HG02981 (cell line): ENCODE data around the gene SNX19.

Experiments
- ATAC-seq: cut with Tn5 transposase; IDR thresholded peaks from one replicate; pipeline ENCODE4 v1.9.1; 2021; ENCODE audit warnings: mild to moderate bottlenecking, moderate library complexity; ENCODE audit not compliant: unreplicated experiment

The SNX19 gene

DNA sequence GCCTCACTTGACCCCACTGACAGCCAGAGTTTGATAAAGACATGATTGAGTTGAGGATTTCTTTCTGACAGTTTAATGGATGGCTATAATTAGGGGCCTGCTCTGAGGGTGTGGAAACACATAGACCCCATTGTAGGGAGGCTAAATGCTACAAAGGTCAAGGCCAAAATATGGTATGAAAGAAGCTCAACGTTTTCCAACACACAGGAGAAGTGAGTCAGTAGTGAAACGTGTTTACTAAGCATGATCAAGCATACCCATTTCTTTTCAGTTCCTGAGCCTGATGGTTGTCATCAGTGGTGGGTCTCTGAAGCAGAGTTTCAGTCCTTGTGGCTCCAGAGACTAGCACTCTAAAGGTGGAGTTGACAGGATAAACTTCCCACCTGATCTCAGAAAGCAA lies 69.7 kb downstream of the SNX19 start:
- no peak for ATAC-seq

GRCh38 chr11:130842001-130842400 lies 74.3 kb downstream of the SNX19 start:
- no peak for ATAC-seq

DNA sequence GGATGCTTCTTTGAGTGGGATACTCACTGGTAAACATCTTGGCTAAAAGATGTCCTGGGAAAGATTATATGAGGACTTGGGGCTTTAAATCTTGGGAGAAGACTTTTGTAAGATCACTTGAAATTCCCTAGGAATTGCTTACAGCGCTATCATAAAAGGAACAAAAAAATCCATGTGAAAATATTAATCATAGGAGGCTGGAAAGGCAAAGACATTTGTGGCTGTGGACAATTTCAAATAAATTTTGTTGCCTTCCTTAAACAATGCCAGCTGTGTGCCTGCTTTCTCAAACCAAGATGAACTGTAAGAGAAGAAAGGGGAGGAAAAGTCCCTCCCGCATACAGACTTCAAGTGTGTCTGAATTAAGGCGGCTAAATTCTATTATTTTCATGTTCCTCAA lies 75.6 kb downstream of the SNX19 start:
- ATAC-seq, result no peak

GRCh38 chr11:130839981-130840666 lies 76.2 kb downstream of the SNX19 start:
- ATAC-seq, result no peak

DNA sequence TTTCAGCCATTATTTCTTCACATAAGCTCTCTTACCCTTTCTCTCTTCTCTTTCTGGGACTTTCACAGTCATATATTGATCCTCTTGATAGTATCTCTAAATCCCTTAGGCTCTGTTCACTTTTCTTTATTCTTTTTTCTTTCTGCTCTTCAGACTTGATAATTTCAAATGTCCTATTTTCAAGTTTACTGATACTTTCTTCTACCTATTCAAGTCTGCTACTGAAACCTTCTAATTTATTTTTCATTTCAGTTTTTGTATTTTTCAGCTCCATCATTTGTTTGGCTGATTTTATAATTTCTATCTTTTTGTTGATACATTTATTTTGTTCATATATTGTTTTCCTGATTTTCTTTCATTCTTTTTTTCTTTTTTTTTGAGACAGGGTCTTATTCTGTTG lies 79.1 kb downstream of the SNX19 start:
- ATAC-seq, result no peak

- ATAC-seq, result no peak
These were observed 81.4 kb downstream of the SNX19 start for GRCh38 chr11:130834886-130835285.

- no peak for ATAC-seq
These were observed 83.5 kb downstream of the SNX19 start for GRCh38 chr11:130832566-130833425.

DNA sequence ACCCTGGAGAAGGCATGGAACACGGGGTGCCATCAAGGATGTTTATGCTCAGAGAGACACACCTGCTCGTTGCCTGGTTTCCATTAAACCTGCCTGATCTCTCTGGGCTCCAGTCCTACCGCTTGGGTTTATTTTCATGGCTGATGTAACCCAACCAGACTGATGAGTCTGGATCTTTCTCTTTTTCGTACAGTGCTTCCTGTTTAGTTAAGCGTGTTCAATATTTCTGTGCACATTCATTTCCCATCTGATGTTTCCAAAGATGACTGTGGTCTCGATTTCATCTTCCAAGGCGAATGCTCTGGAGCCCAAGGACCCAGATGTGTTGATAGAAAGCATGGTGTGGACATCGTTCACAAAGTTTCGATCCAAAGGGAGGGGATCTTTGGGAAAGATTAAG lies 84.3 kb downstream of the SNX19 start:
- no peak for ATAC-seq

DNA sequence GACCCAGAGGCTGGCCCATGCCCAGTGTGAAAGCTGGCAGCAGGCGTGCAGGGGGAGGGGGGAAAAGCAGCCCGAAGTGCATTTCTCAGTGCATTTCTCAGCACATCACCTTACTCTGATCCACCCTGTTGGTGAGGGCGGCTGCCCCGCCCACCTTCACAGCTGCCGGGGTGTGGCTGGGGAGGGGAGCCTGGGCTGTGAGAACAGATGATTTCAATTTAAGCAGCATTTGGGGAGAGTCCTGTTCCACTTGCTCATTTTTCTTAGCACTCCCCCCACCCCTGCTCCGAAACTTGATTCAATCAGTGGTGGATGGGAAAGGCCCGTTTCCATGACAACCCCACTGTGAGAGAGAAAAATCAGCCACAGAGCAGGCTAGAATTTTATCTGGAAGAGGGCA lies 84.8 kb downstream of the SNX19 start:
- no peak for ATAC-seq

GRCh38 chr11:130830566-130830965 lies 85.7 kb downstream of the SNX19 start:
- ATAC-seq, result no peak

DNA sequence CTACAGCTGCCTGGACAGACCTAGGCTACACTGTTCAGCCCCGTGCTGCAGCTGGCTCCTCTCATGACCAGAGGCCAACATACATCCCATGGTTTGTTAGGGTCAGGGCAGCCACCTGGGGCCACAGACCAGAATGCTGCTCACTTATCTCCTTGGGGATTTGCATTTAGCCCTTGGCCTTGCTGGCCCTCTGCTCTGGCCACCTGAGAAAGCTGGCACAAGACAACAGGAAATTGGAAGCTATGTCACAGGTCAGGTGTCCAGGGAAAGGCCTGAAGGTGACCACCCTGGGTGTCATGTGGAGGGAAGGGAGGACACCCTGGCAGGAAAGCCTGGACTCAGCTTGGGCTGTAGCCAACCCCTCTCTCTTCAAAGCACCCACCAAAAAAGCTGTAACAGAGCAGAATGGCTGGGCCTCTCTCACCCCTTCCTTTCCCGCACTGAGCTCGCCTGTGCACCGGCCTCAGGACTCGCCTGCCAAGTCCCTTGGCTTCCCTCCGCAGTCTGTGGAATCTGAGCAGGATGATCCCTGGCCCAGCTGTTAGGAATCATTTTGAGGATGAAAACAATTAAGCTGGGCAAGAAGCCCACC lies 86.3 kb downstream of the SNX19 start:
- no peak for ATAC-seq

GRCh38 chr11:130828741-130829140 lies 87.5 kb downstream of the SNX19 start:
- no peak for ATAC-seq

DNA sequence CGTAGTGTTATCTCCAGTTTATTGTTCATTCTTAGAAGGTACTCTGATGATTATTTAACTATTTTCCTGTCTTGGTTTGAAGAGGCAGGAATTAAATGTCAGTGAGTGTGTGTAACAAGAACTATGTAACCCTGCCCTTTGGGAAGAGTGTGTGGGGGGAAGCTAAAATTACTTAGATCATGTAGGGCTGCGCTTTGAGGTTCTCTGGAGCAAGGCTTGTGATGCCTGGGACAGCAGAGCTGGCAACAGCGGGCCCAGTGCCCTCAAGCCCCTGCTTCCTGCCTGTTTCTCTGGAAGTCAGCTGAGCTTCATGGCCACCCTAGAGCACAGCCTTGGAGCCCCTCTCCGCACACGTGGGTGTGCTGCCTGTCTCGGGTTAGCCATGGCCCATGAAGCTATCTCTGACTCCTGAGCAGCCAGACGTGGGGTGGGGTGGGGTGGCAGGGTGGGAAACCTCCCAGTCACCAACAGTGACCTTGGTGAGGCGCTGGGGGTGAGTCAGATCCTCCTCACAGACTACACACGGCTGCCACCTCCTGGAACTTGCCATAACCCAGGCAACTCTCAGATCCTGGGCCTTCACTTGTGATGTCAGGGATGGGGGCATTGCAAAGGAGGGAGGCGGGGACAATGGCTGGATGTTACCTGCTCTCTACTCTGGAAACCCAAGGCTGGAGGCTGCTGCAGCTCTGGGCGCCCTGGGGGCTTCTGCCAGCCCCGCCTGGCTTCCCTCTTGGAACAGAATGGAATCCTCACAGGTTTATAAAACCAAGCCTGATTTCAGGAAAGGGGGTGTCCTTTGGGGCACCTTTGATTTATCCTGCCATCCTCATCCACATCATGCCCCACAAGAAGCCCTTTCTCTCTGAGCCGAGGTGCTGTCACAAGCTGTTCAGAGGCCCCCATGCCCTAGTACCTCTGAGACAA lies 88.6 kb downstream of the SNX19 start:
- no peak for ATAC-seq

GRCh38 chr11:130826572-130826971 lies 89.7 kb downstream of the SNX19 start:
- no peak for ATAC-seq

- no peak for ATAC-seq
These were observed 90.3 kb downstream of the SNX19 start for GRCh38 chr11:130825983-130826382.

GRCh38 chr11:130825561-130825960 lies 90.7 kb downstream of the SNX19 start:
- ATAC-seq, result no peak
